ENCODE measurements around the gene UHRF1. TPM values are rescaled to one million over a fixed set of nuclear protein-coding genes. Genes with fewer than 3 reads are reported as not detected.

UHRF1 gene
- total and polyA plus RNA-seq, 2 of the 13 experiments (the other 11 are each of a cell fraction or from before 2014, with no cell fraction given) = 6.8 to 78.4 TPM

DNA sequence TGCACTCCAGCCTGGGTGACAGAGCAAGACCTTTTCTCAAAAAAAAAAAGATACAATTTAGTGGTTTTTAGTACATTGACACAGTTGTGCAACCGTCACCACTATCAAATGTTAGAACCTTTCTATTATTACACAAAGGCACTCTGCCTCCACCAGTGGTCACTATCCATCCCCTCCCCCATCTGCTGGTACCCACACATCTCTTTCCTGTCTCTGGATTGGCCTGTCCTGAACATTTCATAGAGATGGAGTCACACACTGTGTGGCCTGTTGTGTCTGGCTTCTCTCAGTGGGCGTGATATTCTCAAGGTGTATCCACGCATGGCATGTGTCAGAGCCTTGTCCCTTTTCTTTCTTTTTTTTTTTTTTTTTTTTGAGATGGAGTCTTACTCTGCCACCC lies 70.8 kb downstream of the UHRF1 start (continued):
- TF ChIP-seq ESRRA (CRISPR knock-in tag; IDR thresholded peaks at IDR 0.05; ENCODE audit: low read depth) (no peak), MED8 (CRISPR knock-in tag; IDR thresholded peaks at IDR 0.05; ENCODE audit: insufficient replicate concordance) (no peak)
- TF ChIP-seq, protein P1, sequence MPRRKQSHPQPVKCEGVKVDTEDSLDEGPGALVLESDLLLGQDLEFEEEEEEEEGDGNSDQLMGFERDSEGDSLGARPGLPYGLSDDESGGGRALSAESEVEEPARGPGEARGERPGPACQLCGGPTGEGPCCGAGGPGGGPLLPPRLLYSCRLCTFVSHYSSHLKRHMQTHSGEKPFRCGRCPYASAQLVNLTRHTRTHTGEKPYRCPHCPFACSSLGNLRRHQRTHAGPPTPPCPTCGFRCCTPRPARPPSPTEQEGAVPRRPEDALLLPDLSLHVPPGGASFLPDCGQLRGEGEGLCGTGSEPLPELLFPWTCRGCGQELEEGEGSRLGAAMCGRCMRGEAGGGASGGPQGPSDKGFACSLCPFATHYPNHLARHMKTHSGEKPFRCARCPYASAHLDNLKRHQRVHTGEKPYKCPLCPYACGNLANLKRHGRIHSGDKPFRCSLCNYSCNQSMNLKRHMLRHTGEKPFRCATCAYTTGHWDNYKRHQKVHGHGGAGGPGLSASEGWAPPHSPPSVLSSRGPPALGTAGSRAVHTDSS (CRISPR knock-in tag; conservative IDR thresholded peaks at IDR 0.05) = no peak
- TF ChIP-seq, protein P2, sequence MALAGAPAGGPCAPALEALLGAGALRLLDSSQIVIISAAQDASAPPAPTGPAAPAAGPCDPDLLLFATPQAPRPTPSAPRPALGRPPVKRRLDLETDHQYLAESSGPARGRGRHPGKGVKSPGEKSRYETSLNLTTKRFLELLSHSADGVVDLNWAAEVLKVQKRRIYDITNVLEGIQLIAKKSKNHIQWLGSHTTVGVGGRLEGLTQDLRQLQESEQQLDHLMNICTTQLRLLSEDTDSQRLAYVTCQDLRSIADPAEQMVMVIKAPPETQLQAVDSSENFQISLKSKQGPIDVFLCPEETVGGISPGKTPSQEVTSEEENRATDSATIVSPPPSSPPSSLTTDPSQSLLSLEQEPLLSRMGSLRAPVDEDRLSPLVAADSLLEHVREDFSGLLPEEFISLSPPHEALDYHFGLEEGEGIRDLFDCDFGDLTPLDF (CRISPR knock-in tag; IDR thresholded peaks at IDR 0.05) = no peak

DNA sequence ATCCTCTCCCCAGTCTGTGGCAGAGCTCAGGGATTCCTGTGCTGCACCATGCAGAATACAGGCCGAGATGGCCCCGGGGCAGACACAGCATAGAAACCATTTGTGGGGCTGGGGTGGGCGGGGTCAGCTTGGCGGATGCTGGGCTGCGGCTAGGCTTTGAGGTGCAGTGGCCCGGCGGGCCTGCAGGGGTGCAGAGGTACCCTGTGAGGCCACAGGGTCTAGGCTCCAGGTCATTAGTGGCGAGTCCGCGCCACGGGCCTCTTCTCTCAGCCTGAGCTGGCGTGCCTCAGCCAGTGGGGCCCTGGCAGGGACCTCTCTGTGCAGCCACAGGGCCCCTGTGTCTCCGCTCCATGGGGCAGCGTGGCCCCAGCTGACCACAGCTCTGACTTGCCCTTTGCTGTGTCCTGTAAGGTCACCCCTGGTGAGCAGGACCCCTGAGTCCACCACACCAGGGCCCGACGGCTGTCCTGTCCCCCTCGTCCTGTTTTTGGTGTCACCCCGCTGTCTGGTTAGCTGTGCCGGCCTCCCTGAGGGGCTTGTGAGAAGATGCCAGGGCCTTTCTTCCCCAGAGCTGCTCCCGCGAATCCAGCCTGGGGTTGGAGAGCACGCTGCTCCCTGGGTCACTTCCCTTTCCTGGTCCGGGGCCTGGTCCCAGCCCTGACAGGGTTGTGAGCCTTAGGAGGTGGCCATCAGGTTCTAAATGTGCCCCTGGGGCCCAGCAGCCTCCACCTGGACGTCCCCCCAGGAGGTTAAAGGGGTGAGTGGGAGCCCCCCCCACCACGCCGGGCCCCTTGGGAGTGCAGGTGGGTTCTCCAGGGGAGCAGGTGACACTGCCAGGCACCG lies 71.8 kb downstream of the UHRF1 start:
- intact Hi-C loops (cut with micrococcal nuclease; ENCODE audit: unreplicated experiment) = no loop called here
- peaks cover 15% of the 10 kb centered on the region for H3K4me1 ChIP-seq (ENCODE audit: insufficient read depth, low read length)
- H3K4me2 ChIP-seq (ENCODE audit: low read depth, low read length) = no peak overlapping the region
- no peak for FAIRE-seq
- DNase-seq (ENCODE audit: low spot score) = no peak
- no peaks in the 10 kb centered on the region for H3K9me3 ChIP-seq (ENCODE audit: low read length)
- no peaks in the 10 kb centered on the region for H3K27me3 ChIP-seq (ENCODE audit: control insufficient read depth in 1 of 2, insufficient read depth in 2 of 2, low read length in 2 of 2)
- in situ Hi-C loops (cut with HindIII; ENCODE audit: extremely low pct_ligation_motif_present, low pct_unique_long_range_greater_than_20kb) = no loop called here
- no TSS peak for BruUV-seq (replicated peaks)
- 92% methylated on average over 13 of the region's 27 CpGs for WGBS (ENCODE audit: low lambda C conversion rate)
- CTCF ChIA-PET (ENCODE audit: low intra/inter-chr PET ratio, low total read pairs) = no interaction called here
- no peak overlapping the region for H3K4me3 ChIP-seq (replicated peaks in 1 of 3; ENCODE audit: insufficient read depth in 1 of 3, low read depth in 2 of 3, low read length in 3 of 3)
- ATAC-seq = no peak
- TF ChIP-seq, protein P3, sequence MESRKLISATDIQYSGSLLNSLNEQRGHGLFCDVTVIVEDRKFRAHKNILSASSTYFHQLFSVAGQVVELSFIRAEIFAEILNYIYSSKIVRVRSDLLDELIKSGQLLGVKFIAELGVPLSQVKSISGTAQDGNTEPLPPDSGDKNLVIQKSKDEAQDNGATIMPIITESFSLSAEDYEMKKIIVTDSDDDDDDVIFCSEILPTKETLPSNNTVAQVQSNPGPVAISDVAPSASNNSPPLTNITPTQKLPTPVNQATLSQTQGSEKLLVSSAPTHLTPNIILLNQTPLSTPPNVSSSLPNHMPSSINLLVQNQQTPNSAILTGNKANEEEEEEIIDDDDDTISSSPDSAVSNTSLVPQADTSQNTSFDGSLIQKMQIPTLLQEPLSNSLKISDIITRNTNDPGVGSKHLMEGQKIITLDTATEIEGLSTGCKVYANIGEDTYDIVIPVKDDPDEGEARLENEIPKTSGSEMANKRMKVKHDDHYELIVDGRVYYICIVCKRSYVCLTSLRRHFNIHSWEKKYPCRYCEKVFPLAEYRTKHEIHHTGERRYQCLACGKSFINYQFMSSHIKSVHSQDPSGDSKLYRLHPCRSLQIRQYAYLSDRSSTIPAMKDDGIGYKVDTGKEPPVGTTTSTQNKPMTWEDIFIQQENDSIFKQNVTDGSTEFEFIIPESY (CRISPR knock-in tag; IDR thresholded peaks at IDR 0.05) = peak; percentile 36; the same call in 1 of the 2 replicates
- TF ChIP-seq POLR2AphosphoS2 (IDR thresholded peaks at IDR 0.05; ENCODE audit: low read depth, low read length) = no peak
- peak; percentile 13 for TF ChIP-seq AGO2 (optimal IDR thresholded peaks at IDR 0.05; ENCODE audit: low read depth, low read length)
- H3K79me2 ChIP-seq (ENCODE audit: insufficient read depth, low read length) = peaks cover 66% of the 10 kb centered on the region
- H2AFZ ChIP-seq (ENCODE audit: low read length) = no peak overlapping the region
- H3K36me3 ChIP-seq (replicated peaks in 1 of 2; ENCODE audit: control insufficient read depth in 1 of 2, insufficient read depth in 2 of 2, low read length in 2 of 2) = peaks cover 8 to 28% of the 10 kb centered on the region in 2 experiments; a peak in 4 of 5 replicates
- POLR2A ChIA-PET = no interaction called here
- H4K20me1 ChIP-seq (ENCODE audit: insufficient read depth, low read length) = peaks cover 55% of the 10 kb centered on the region
- H3K27ac ChIP-seq (ENCODE audit: extremely low read length, insufficient read depth, low read length) = no peak overlapping the region
- H3K9ac ChIP-seq (ENCODE audit: insufficient read depth, low read depth, low read length) = no peak overlapping the region
